HG02852 (cell line): ENCODE results near the gene INPP5J.
"Not testable (repeated sequence)": the region's sequence is repeated elsewhere in the genome, so short reads cannot be mapped to it uniquely, and the experiment has no call there.

ENCODE experiments used
- ATAC-seq: cut with Tn5 transposase; IDR thresholded peaks from one replicate; pipeline ENCODE4 v1.9.1; 2021; ENCODE audit warnings: mild to moderate bottlenecking, moderate library complexity; ENCODE audit not compliant: unreplicated experiment

Gene INPP5J

GRCh38 chr22:31122532-31123291, at the start of gene INPP5J:
TSS of gene INPP5J (plus strand) at chr22:31122966. CDS start at chr22:31123015, 49 bp downstream.
- no peak for ATAC-seq

GRCh38 chr22:31073125-31073524, 49.6 kb upstream of the INPP5J start:
- ATAC-seq: not testable (repeated sequence)

- not testable (repeated sequence) for ATAC-seq
These were observed 49.1 kb upstream of the INPP5J start for GRCh38 chr22:31073545-31074145.

GRCh38 chr22:31075961-31076360, 46.8 kb upstream of the INPP5J start:
- no peak for ATAC-seq

GRCh38 chr22:31077681-31078080, 45.1 kb upstream of the INPP5J start:
- no peak for ATAC-seq

GRCh38 chr22:31078389-31078788, 44.4 kb upstream of the INPP5J start:
- not testable (repeated sequence) for ATAC-seq

GRCh38 chr22:31079095-31079642, 43.6 kb upstream of the INPP5J start:
- no peak for ATAC-seq

- ATAC-seq: no peak
These were observed 42.5 kb upstream of the INPP5J start for GRCh38 chr22:31080164-31080847.

- ATAC-seq: peak; percentile 64
These were observed 41.7 kb upstream of the INPP5J start, which contains the start of gene SMTN for GRCh38 chr22:31080848-31081649. TSS of gene SMTN (plus strand) at chr22:31081318. CDS start at chr22:31083259, 1,941 bp downstream.

- no peak for ATAC-seq
These were observed 40.7 kb upstream of the INPP5J start for GRCh38 chr22:31081963-31082605.

GRCh38 chr22:31082606-31083376, 40.0 kb upstream of the INPP5J start:
- no peak for ATAC-seq

GRCh38 chr22:31083377-31083768, 39.4 kb upstream of the INPP5J start:
- no peak for ATAC-seq

GRCh38 chr22:31083923-31084810, 38.6 kb upstream of the INPP5J start:
- no peak for ATAC-seq

GRCh38 chr22:31084811-31085492, 37.8 kb upstream of the INPP5J start:
- peak; percentile 66 for ATAC-seq

- ATAC-seq: no peak
These were observed 37.3 kb upstream of the INPP5J start for GRCh38 chr22:31085493-31085824.

GRCh38 chr22:31085928-31086327, 36.8 kb upstream of the INPP5J start:
- ATAC-seq: no peak

- no peak for ATAC-seq
These were observed 35.9 kb upstream of the INPP5J start for GRCh38 chr22:31086703-31087330.
